ENCODE data around the gene C2orf72.
"Not testable (repeated sequence)": the region's sequence is repeated elsewhere in the genome, so short reads cannot be mapped to it uniquely, and the experiment has no call there.

C2orf72 gene

DNA sequence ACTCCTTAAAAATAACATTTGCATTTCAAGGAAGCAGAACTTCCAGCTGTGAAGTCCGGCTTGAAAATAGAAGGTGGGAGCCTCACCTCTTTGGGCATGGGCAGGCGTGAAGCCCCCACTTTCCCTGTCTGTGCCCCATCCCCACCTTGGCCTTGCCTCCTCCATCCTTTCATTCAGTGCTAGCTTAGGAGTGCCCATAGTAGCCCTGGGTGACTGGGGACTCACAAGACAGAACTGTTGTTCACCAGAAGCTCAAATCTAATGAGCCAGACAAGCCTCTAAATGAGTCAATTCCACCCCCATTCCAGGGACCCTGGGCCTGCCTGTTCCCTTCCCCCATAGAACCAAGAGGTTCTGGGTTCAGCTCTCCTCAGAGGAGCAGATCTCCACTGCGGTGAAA is 21.4 kb upstream of the C2orf72 start:
- no peak for DNase-seq

- no peak for DNase-seq
These were observed 20.6 kb upstream of the C2orf72 start for GRCh38 chr2:231016566-231017230.

DNA sequence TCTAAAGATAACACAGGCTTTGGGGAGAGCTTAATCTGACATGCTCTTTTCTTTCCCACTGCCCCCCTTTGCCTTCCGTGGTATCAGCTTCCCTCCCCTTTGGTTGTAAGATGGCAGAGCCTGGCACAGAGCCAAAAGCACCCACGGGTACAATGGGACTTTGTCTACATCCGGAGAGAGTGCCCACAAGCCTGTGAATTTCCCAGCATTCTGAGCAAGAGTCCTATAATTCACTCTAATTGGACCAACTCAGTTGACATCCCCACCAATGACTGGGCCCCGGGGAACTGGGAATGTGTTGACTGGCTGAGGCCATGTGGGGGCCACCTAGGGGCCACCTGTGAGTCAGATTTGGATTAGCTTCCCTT is 20.1 kb upstream of the C2orf72 start:
- DNase-seq: peak; percentile 5

GRCh38 chr2:231018184-231018583 is 19.1 kb upstream of the C2orf72 start:
- no peak for DNase-seq

DNA sequence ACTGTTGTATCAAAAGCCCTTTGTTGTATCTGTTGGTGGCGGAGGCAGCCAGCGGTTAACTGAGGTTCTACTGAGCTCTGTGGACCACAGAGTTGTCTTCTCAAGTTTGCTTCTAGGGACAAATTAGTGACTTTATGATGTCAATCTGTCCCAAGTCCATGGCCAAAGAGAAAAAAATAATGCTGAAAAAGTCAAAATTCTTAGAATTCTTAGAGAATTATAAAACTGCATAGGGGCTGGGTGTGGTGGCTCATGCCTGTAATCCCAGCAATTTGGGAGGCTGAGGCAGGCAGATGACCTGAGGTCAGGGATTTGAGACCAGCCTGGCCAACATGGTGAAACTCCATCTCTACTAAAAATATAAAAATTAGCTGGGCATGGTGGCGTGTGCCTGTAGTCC is 12.3 kb upstream of the C2orf72 start:
- DNase-seq: not testable (repeated sequence)

DNA sequence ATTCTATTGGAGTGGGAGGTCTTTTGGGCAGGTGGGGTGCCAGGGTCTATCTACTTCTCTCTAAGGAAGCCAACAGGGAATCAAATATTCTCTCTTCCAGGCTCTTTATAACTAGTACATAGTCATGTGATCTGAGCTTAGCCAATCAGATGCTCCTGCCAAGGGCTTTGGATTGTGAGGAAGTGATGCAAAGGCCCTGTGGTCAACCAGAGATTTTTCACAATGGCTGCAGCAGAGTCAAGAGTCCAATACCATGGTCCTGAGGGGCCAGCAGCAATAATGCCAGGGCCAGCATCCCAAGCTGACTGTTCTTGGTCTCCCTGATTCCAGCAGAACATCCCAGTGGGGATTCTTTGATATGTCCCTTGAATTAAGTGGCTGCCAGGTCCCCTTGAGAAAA is 8.4 kb upstream of the C2orf72 start:
- DNase-seq: no peak

- DNase-seq: no peak
These were observed 7.8 kb upstream of the C2orf72 start for GRCh38 chr2:231029563-231029962.

- DNase-seq: no peak
These were observed 6.6 kb upstream of the C2orf72 start for GRCh38 chr2:231030725-231031124.

DNA sequence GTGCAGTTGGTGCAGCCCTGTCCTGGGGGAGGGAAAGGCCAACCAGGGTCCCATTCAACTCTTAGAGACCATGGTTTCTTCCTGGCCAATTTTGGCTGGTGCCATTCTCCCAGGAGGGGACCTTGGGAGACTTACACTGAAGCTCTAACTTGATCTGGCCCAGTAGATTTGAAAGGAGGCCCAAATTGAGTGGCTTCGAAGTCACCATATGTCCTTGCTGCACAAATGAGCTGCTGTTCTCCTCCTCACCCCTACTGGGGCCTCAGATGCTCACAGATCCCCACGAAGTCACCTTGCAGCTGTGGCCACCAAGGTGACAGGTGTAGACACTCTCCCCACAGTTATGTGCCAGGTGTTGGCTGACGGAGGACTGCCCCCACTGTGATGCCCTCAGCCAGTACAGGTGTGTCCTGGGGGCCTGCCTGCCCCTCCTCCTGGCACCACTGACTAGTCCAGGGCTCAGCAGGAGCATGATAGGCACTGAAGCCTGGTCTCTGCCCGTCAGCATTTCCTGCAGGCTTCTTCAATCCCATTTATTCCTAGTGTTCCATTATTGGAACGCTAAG is 4.7 kb upstream of the C2orf72 start:
- DNase-seq: peak; percentile 89

- no peak for DNase-seq
These were observed 3.9 kb upstream of the C2orf72 start for GRCh38 chr2:231033147-231034132.

- peak; percentile 80 for DNase-seq
These were observed 2.9 kb upstream of the C2orf72 start for GRCh38 chr2:231034291-231034882.

GRCh38 chr2:231036131-231036530 is 1.2 kb upstream of the C2orf72 start:
- no peak for DNase-seq

GRCh38 chr2:231036578-231037106 is 681 bp upstream of the C2orf72 start:
- DNase-seq: no peak

GRCh38 chr2:231037731-231038482 is 584 bp downstream of the C2orf72 start:
- DNase-seq: peak; percentile 55

DNA sequence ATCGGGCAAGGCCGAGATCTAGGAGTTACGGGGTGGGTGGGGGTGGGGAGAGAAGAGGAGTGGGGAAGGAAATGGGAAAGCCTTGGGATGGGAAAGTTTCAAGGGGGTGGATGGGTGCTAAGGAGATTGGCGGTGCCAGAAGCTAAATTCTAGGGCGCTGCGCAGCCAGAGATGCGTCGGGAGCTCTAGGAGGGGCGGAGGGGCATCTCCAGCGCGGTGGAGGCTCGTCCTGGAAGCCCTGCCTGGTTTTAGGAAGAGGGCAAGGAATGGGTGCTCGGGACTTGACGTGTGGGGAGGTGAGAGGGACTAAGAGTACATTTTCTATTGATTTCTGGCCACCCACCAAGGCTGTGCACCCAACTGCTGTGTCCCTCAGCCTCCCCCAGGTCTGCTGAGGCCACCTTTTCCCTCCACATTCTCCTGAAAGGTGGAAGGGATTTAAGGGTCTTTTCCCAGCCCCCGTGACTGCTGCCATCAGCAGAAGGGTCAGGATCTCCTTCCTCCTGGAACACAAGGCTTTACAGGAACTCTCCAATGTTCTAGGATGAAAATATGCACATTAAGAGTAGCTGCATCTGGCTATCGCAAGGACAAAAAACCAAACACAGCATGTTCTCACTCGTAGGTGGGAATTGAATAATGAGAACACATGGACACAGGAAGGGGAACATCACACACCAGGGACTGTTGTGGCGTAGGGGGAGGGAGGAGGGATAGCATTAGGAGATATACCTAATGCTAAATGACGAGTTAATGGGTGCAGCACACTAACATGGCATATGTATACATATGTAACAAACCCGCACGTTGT is 1.4 kb downstream of the C2orf72 start:
- DNase-seq: no peak

DNA sequence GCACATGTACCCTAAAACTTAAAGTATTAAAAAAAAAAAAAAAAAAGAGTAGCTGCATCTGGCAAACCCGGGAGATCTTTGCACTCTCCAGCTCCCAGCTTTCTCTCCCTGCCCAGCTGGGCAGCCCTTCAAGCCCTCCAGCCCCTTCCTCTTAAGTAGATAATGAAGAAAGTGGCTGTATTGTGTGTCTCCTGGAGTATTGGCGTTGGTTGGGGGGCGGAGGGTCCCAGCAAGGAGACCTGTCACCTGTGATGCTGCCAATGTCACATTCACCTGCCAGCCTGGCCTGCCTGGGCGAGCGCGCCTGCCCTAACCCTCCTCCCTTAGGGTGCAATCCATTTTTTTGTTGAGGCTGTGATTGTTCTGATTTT is 2.0 kb downstream of the C2orf72 start:
- DNase-seq: no peak

- no peak for DNase-seq
These were observed 2.6 kb downstream of the C2orf72 start for GRCh38 chr2:231039821-231040364.

DNA sequence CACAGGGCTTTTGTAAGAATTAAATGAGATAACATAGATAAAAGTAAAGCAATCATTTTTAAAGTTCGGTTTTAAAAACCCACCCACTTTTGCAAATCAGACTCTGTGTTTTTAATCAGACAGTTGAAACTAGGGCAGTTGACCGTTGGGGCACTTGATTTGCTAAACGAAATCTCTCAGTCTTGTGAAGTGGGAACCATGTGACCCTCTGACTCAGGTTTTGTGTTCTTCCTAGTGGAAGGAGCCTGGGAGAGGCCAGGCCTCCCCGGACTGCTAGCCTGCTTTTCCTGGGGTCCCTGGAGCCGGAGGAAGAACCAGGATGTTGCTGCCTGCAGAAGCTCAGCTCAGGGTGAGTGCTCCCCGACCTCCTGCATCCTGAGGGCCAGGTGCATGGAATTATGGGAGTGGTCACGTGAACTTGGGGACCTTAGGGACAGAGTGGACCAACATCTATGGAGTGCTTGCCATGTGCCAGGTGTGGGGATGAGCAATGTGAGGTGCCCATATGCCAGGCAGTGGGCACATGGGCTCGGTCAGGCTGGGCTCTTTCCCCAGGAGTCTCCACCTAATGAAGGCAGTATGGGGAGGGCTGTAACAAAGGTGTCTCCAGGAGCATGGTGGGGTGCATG is 3.9 kb downstream of the C2orf72 start:
- DNase-seq: no peak

DNA sequence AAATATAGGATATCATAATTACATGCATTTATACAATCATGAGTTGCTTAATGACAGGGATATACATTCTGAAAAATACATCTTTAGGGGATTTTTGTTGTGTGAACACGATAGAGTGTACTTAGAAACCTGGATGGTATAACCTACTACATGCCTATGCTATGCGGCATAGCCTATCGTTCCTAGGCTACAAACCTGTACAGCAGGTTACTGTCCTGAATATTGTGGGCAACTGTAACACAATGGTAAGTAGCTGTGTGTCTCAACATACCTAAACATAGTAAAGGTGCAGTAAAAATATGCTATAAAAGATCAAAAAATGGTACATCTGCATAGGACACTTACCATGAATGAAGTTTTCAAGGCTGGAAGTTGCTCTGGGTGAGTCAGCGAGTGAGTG is 6.5 kb downstream of the C2orf72 start:
- DNase-seq: no peak

GRCh38 chr2:231046916-231047273 is 9.6 kb downstream of the C2orf72 start:
- no peak for DNase-seq

All from RPMI8226 (cell line).